NCI-H1436 treated with DMSO at 0.1 percent for 48 hours (cell line): ENCODE data around the gene TSHZ2.
"Not testable (repeated sequence)": the region's sequence is repeated elsewhere in the genome, so short reads cannot be mapped to it uniquely, and the experiment has no call there.

ENCODE experiments used
- DNase-seq: peaks from one replicate; lab custom pipeline; 2025; lab: John Stamatoyannopoulos, UW

The TSHZ2 gene

GRCh38 chr20:53510704-53511103 is 538.5 kb downstream of the TSHZ2 start:
- DNase-seq: no peak

GRCh38 chr20:53512076-53512475 is 539.9 kb downstream of the TSHZ2 start:
- DNase-seq: no peak

- no peak for DNase-seq
Observed at GRCh38 chr20:53513168-53513488, 541.0 kb downstream of the TSHZ2 start.

- no peak for DNase-seq
Observed at GRCh38 chr20:53513489-53514298, 541.5 kb downstream of the TSHZ2 start.

GRCh38 chr20:53515749-53516148 is 543.6 kb downstream of the TSHZ2 start:
- no peak for DNase-seq

- DNase-seq: no peak
Observed at GRCh38 chr20:53517146-53517545, 545.0 kb downstream of the TSHZ2 start.

GRCh38 chr20:53521421-53521820 is 549.3 kb downstream of the TSHZ2 start:
- not testable (repeated sequence) for DNase-seq

- DNase-seq: no peak
Observed at GRCh38 chr20:53522026-53522425, 549.9 kb downstream of the TSHZ2 start.

- no peak for DNase-seq
Observed at GRCh38 chr20:53522696-53523095, 550.5 kb downstream of the TSHZ2 start.

GRCh38 chr20:53523615-53524014 is 551.5 kb downstream of the TSHZ2 start:
- DNase-seq: not testable (repeated sequence)

GRCh38 chr20:53524589-53525312 is 552.6 kb downstream of the TSHZ2 start:
- no peak for DNase-seq

- DNase-seq: no peak
Observed at GRCh38 chr20:53527196-53527595, 555.0 kb downstream of the TSHZ2 start.

GRCh38 chr20:53529658-53530057 is 557.5 kb downstream of the TSHZ2 start:
- DNase-seq: no peak

GRCh38 chr20:53530440-53530839 is 558.3 kb downstream of the TSHZ2 start:
- no peak for DNase-seq

- not testable (repeated sequence) for DNase-seq
Observed at GRCh38 chr20:53532654-53533312, 560.6 kb downstream of the TSHZ2 start.

GRCh38 chr20:53533500-53533899 is 561.3 kb downstream of the TSHZ2 start:
- no peak for DNase-seq

- no peak for DNase-seq
Observed at GRCh38 chr20:53534037-53534436, 561.9 kb downstream of the TSHZ2 start.

GRCh38 chr20:53535878-53536277 is 563.7 kb downstream of the TSHZ2 start:
- DNase-seq: no peak

- DNase-seq: not testable (repeated sequence)
Observed at GRCh38 chr20:53536382-53536781, 564.2 kb downstream of the TSHZ2 start.

GRCh38 chr20:53539516-53539915 is 567.4 kb downstream of the TSHZ2 start:
- no peak for DNase-seq
